BLaER1 treated with 17β-estradiol and CSF1 and Interleukin-3, amounts not matched to agents 10 nM and 100 nM (cell line): Measurements from ENCODE around the gene RASSF5.
A peak's percentile ranks its signal among the peaks of the same experiment; 100 is the strongest.

Experiments
- H3K27ac ChIP-seq, 11 experiments: shearing (Covaris generic); formaldehyde crosslinking; 2 replicates each; pipeline ENCODE4 v1.8.1; 2022
- H3K27me3 ChIP-seq, 11 experiments: shearing (Covaris generic); formaldehyde crosslinking; 2 replicates each; pipeline ENCODE4 v1.8.1; 2022
- H3K36me3 ChIP-seq, 11 experiments: shearing (Covaris generic); formaldehyde crosslinking; 2 replicates each; pipeline ENCODE4 v1.8.1; 2022
- H3K4me1 ChIP-seq, 10 experiments: shearing (Covaris generic); formaldehyde crosslinking; 2 replicates each; pipeline ENCODE4 v1.8.1; 2022
- H3K4me2 ChIP-seq, 11 experiments: shearing (Covaris generic); formaldehyde crosslinking; 2 replicates each; pipeline ENCODE4 v1.8.1; 2022
- H3K4me3 ChIP-seq, 10 experiments: shearing (Covaris generic); formaldehyde crosslinking; 2 replicates each; pipeline ENCODE4 v1.8.1; 2022
- H3K9ac ChIP-seq, 11 experiments: shearing (Covaris generic); formaldehyde crosslinking; 2 replicates each; pipeline ENCODE4 v1.8.1; 2022
- H3K9me3 ChIP-seq, 11 experiments: shearing (Covaris generic); formaldehyde crosslinking; replicated peaks in 1 of 11; 2 replicates each; pipeline ENCODE4 v1.8.1; 2022
- H4K20me1 ChIP-seq, 11 experiments: shearing (Covaris generic); formaldehyde crosslinking; 2 replicates each; pipeline ENCODE4 v1.8.1; 2022
- Cebpa-rat ChIP-seq, 11 experiments: shearing (Covaris generic); IDR thresholded peaks; 2 replicates each; pipeline ENCODE4 v1.8.1; 2022

Gene RASSF5

GRCh38 chr1:206529425-206529824 is 22.1 kb downstream of the RASSF5 start:
- Histone ChIP-seq H3K27ac (no peak overlapping the region), H3K4me3 (no peak overlapping the region)
- no peak for TF ChIP-seq Cebpa-rat (IDR thresholded peaks at IDR 0.05)

GRCh38 chr1:206532368-206532767 is 25.0 kb downstream of the RASSF5 start:
- Histone ChIP-seq H3K9ac (no peak overlapping the region), H3K9me3 (peaks cover 0 to 19% (median 0%) of the 10 kb centered on the region in 11 experiments; a peak in 3 of 22 replicates), H3K4me3 (no peak overlapping the region), H3K36me3 (peaks cover 0 to 26% (median 0%) of the 10 kb centered on the region in 11 experiments; a peak in 6 of 22 replicates), H3K4me2 (peak overlapping the region in 2 of 11 experiments; percentile 74 to 79; a peak in 3 of 22 replicates), H3K4me1 (peaks cover 15 to 52% (median 44%) of the 10 kb centered on the region in 10 experiments), H3K27me3 (no peaks in the 10 kb centered on the region), H3K27ac (no peak overlapping the region), H4K20me1 (peaks cover 0 to 28% (median 0%) of the 10 kb centered on the region in 11 experiments; a peak in 5 of 22 replicates)
- TF ChIP-seq Cebpa-rat (IDR thresholded peaks at IDR 0.05) = no peak

More at GRCh38 chr1:206529425-206529824, 22.1 kb downstream of the RASSF5 start:
- Histone ChIP-seq H4K20me1 (peaks cover 0 to 7% (median 0%) of the 10 kb centered on the region in 11 experiments; a peak in 4 of 22 replicates), H3K36me3 (peaks cover 0 to 26% (median 0%) of the 10 kb centered on the region in 11 experiments; a peak in 6 of 22 replicates), H3K9me3 (peaks cover 0 to 22% (median 0%) of the 10 kb centered on the region in 11 experiments; a peak in 3 of 22 replicates), H3K27me3 (no peaks in the 10 kb centered on the region), H3K4me1 (peaks cover 3 to 37% (median 24%) of the 10 kb centered on the region in 10 experiments; a peak in 18 of 20 replicates), H3K9ac (no peak overlapping the region), H3K4me2 (no peak overlapping the region)

- H3K27me3 ChIP-seq = no peaks in the 10 kb centered on the region
- H4K20me1 ChIP-seq = peaks cover 0 to 36% (median 0%) of the 10 kb centered on the region in 11 experiments; a peak in 6 of 22 replicates
- peak overlapping the region in 1 of 11 experiments; percentile 11; a peak in 1 of 22 replicates for H3K9ac ChIP-seq
- peaks cover 30 to 73% (median 66%) of the 10 kb centered on the region in 10 experiments for H3K4me1 ChIP-seq
- H3K4me3 ChIP-seq = no peak overlapping the region
- H3K4me2 ChIP-seq = peak overlapping the region; percentile 30 to 79 (median 69)
- peaks cover 0 to 13% (median 0%) of the 10 kb centered on the region in 11 experiments; a peak in 6 of 22 replicates for H3K36me3 ChIP-seq
- TF ChIP-seq Cebpa-rat (IDR thresholded peaks at IDR 0.05) = no peak
- peaks cover 0 to 11% (median 0%) of the 10 kb centered on the region in 11 experiments; a peak in 1 of 22 replicates for H3K9me3 ChIP-seq
- 0 out of 22 replicates have a peak overlapping the region, but pooled peaks of 1 of the 11 experiments have one; percentile 5 for H3K27ac ChIP-seq
Measured at GRCh38 chr1:206534552-206534951, 27.2 kb downstream of the RASSF5 start.

- no peak overlapping the region for H3K4me3 ChIP-seq
- H3K4me2 ChIP-seq = peak overlapping the region in 10 of 11 experiments; percentile 42 to 79 (median 69); a peak in 18 of 22 replicates
- H3K27me3 ChIP-seq = no peaks in the 10 kb centered on the region
- peaks cover 42 to 86% (median 79%) of the 10 kb centered on the region in 10 experiments for H3K4me1 ChIP-seq
- no peak overlapping the region for H3K9ac ChIP-seq
- TF ChIP-seq Cebpa-rat (IDR thresholded peaks at IDR 0.05) = no peak
- peaks cover 0 to 36% (median 0%) of the 10 kb centered on the region in 11 experiments; a peak in 6 of 22 replicates for H4K20me1 ChIP-seq
- no peak overlapping the region for H3K27ac ChIP-seq
- H3K36me3 ChIP-seq = peaks cover 0 to 7% (median 0%) of the 10 kb centered on the region in 11 experiments; a peak in 5 of 22 replicates
- H3K9me3 ChIP-seq = peaks cover 0 to 8% (median 0%) of the 10 kb centered on the region in 11 experiments; a peak in 1 of 22 replicates
Measured at GRCh38 chr1:206535853-206536188, 28.5 kb downstream of the RASSF5 start.

- Histone ChIP-seq H3K9ac (no peak overlapping the region), H3K36me3 (no peaks in the 10 kb centered on the region; a peak in 2 of 22 replicates), H3K27ac (no peak overlapping the region), H3K4me2 (peak overlapping the region in 7 of 11 experiments; percentile 39 to 93 (median 80); a peak in 14 of 22 replicates), H4K20me1 (peaks cover 0 to 36% (median 0%) of the 10 kb centered on the region in 11 experiments; a peak in 6 of 22 replicates), H3K4me1 (peaks cover 53 to 98% (median 92%) of the 10 kb centered on the region in 10 experiments), H3K9me3 (no peaks in the 10 kb centered on the region), H3K4me3 (no peak overlapping the region), H3K27me3 (no peaks in the 10 kb centered on the region)
- TF ChIP-seq Cebpa-rat (IDR thresholded peaks at IDR 0.05) = no peak
Measured at GRCh38 chr1:206537141-206537540, 29.8 kb downstream of the RASSF5 start.

- Histone ChIP-seq H3K27ac (no peak overlapping the region), H3K9me3 (peaks cover 0 to 5% (median 0%) of the 10 kb centered on the region in 11 experiments; a peak in 1 of 22 replicates), H3K36me3 (peaks cover 0 to 3% (median 0%) of the 10 kb centered on the region in 11 experiments; a peak in 2 of 22 replicates), H3K9ac (no peak overlapping the region; a peak in 1 of 22 replicates), H3K4me1 (peaks cover 53 to 100% (median 97%) of the 10 kb centered on the region in 10 experiments), H3K4me3 (no peak overlapping the region), H3K27me3 (no peaks in the 10 kb centered on the region), H4K20me1 (peaks cover 0 to 36% (median 0%) of the 10 kb centered on the region in 11 experiments; a peak in 6 of 22 replicates), H3K4me2 (peak overlapping the region; percentile 10 to 93 (median 71); a peak in 19 of 22 replicates)
- TF ChIP-seq Cebpa-rat (IDR thresholded peaks at IDR 0.05) = no peak
Measured at GRCh38 chr1:206538086-206538770, 30.9 kb downstream of the RASSF5 start.

- Histone ChIP-seq H3K4me2 (peak overlapping the region; percentile 45 to 93 (median 71)), H3K9ac (peak overlapping the region in 8 of 11 experiments; percentile 26 to 71 (median 54); a peak in 12 of 22 replicates), H4K20me1 (peaks cover 0 to 32% (median 0%) of the 10 kb centered on the region in 11 experiments; a peak in 6 of 22 replicates), H3K9me3 (peaks cover 0 to 7% (median 0%) of the 10 kb centered on the region in 11 experiments; a peak in 1 of 22 replicates), H3K4me3 (0 out of 20 replicates have a peak overlapping the region, but pooled peaks of 1 of the 10 experiments have one; percentile 21), H3K36me3 (peaks cover 0 to 4% (median 0%) of the 10 kb centered on the region in 11 experiments; a peak in 2 of 22 replicates), H3K4me1 (peaks cover 53 to 100% (median 97%) of the 10 kb centered on the region in 10 experiments), H3K27me3 (no peaks in the 10 kb centered on the region), H3K27ac (peak overlapping the region in 8 of 11 experiments; percentile 61 to 79 (median 68); a peak in 16 of 22 replicates)
- no peak for TF ChIP-seq Cebpa-rat (IDR thresholded peaks at IDR 0.05)
Measured at GRCh38 chr1:206538901-206539640, 31.7 kb downstream of the RASSF5 start.
